ENCODE results near the gene ODAPH.
"Not testable (repeated sequence)": the region's sequence is repeated elsewhere in the genome, so short reads cannot be mapped to it uniquely, and the experiment has no call there.

The ODAPH gene

GRCh38 chr4:75555294-75556164, at the start of gene ODAPH:
Gene ODAPH (plus strand): TSS chr4:75556066. CDS start chr4:75556083, 17 bp downstream.
- no peak for DNase-seq

GRCh38 chr4:75509592-75509991, 46.3 kb upstream of the ODAPH start:
- DNase-seq = not testable (repeated sequence)

DNA sequence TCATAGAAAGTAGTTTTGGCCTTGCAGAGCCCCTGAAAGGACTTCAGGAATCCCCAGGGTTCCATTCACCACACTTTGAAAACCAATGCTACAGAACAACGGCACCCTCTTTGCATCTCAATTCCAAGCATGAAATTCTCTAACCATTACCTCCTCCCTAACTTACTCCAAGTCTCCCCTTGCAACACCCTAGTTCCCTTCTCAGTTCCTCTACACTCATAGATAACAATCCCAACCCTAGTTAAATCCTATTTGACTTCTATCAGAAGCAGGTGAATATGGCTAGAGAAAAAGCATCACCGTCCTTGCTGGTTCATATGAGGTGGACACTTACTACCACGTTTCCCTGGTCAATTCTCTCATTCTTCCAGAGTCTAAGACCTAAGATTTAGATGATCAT, 44.0 kb upstream of the ODAPH start:
- no peak for DNase-seq

GRCh38 chr4:75512386-75513211, 43.3 kb upstream of the ODAPH start:
- DNase-seq = no peak

- DNase-seq = no peak
These were observed 42.2 kb upstream of the ODAPH start for GRCh38 chr4:75513526-75514130.

DNA sequence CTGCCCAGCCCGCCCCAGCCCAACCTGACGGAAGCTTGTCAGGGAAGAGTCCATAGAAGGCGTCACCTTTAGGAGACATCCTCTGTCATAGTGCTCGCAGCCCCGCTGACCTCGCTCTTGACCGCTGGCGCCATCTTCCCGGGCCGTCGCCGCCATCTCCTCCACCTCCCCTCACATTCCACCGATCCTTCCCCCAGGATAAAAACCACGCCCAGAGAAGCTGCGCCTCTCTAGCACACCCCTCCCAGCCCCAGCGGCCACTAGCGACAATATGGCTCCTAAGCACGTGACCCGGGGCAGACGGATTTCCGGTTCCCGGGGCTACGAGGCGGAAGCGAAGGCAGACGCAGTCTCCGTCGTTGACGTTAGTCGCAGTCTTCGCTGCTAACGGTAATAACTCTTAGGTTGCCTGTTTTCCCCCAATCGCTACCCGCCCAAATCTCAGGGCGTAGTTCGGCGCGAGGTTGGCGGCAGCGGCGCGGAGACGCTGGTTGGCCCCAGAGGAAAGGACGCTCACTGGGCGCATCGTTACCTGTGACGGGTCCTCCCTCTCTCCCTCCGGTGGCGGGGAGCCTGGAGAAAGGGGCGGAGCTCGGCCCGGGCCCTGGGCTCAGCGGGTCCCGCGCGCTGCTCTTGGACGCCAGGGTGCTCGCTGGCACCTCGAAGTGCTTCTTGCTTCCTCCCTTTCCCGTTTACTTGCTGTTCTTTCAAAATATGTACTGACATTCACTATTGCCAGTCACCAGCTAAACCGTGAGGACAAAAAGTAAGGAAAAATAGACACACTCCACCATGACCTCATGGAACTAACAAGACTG, 41.5 kb upstream of the ODAPH start, which contains the start of the genes RCHY1 and THAP6:
TSS of gene RCHY1 (minus strand) at position 273 of the 818 bp plus-strand sequence. CDS start at position 156, 117 bp downstream.
TSS of gene THAP6 (plus strand) at position 343 of the 818 bp plus-strand sequence. CDS start 980 bp downstream, outside the sequence.
- peak; percentile 90 for DNase-seq

GRCh38 chr4:75514949-75515612, 40.8 kb upstream of the ODAPH start:
- DNase-seq = no peak

GRCh38 chr4:75516144-75516543, 39.7 kb upstream of the ODAPH start:
- no peak for DNase-seq

GRCh38 chr4:75519452-75519851, 36.4 kb upstream of the ODAPH start:
- not testable (repeated sequence) for DNase-seq

GRCh38 chr4:75525086-75525485, 30.8 kb upstream of the ODAPH start:
- no peak for DNase-seq

GRCh38 chr4:75525910-75526309, 30.0 kb upstream of the ODAPH start:
- no peak for DNase-seq

DNA sequence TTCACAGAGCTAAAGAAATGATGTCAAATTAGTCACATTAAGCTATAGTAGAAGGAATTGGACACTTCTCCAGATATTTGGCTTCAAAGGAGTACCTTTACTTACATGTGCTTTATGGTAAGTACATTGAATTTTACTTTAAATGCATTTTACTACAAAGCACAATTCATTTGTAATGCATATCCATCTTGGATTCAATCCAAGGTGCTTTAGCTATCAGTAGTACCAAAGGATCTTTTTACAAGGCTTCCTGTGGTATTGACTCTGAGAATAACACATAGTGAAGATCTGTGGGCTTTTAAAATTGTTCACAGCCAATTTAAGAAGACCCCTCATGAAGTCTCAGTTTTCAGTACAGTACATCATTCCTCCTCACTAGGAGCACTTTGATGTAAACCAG, 28.4 kb upstream of the ODAPH start:
- DNase-seq = no peak

DNA sequence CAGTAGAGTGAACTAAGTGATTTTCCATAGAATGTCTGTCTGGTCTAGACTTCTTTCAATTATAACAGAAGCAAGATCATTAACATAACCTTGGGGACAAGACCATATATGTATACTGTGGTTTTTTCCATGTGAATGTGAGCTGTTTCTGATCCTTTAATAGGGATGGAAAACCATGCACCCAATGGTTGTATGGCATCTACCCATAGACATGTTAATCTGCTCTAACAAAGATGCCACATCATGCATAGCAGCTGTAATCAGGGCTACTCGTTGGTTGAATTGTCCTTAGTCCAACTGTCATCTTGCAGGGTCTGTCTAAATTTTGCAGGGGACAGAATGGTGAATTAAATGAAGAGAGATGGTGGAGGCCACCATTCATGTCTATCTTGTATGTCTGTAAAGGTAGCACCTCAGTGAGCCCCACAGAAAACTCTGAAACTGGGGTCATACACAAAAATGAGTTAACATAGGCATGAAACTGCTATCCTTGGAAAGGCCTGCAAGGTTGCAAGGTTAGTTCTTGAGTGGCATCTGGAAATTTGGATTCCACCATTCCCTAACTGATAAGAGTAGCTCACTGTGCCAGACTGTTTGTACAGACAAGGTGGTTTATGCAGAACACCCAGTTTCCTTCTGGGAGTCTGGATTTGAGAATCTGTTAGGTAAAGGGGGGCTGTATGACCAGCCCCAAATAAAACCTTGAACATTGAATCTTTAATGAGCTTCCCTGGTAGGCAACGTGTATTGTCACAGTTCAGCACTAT, 25.1 kb upstream of the ODAPH start:
- no peak for DNase-seq

GRCh38 chr4:75531536-75532143, 24.2 kb upstream of the ODAPH start:
- DNase-seq = not testable (repeated sequence)

GRCh38 chr4:75533339-75533887, 22.5 kb upstream of the ODAPH start:
- not testable (repeated sequence) for DNase-seq

GRCh38 chr4:75533926-75534325, 21.9 kb upstream of the ODAPH start:
- DNase-seq = not testable (repeated sequence)

DNA sequence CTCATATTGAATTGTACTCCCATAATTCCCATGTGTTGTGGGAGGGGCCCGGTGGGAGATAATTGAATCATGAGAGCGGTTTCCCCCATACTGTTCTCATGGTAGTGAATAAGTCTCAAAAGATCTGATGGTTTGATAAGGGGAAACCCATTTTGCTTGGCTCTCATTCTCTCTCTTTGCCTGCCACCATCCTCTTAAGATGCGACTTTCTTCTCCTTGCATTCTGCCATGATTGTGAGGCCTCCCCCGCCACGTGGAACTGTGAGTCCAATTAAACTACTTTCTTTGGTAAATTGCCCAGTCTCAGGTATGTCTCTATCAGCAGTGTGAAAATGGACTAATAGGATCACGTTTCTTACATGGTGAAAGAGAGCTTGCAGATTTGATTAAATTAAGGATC, 18.6 kb upstream of the ODAPH start:
- DNase-seq = not testable (repeated sequence)

DNA sequence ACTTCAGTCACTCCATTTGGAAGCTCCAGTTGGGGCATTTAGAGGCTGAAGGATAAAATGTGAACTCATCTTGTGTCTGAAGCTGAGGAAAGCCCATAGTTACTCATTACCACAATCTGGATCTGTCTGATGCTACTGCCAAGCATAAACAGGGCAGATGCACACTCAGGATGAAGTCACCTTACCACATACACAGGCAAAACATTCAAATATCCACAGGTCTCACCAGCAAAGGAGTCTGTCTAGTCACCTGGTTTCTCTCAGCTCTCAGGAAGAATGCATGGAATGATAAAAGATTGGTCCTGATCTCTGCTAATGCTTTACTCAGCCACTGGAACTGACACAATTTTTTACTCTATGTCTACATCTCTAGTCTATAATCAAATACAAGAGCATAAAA, 13.0 kb upstream of the ODAPH start:
- no peak for DNase-seq

- DNase-seq = not testable (repeated sequence)
These were observed 11.6 kb upstream of the ODAPH start for GRCh38 chr4:75544220-75544619.

GRCh38 chr4:75544870-75545269, 11.0 kb upstream of the ODAPH start:
- DNase-seq = no peak
